HepG2 (cell line): ENCODE data around the gene NFIC. TPM values are rescaled to one million over a fixed set of nuclear protein-coding genes. Genes with fewer than 3 reads are reported as not detected.

ENCODE experiments used
- ATF1 ChIP-seq: IDR thresholded peaks from 2 replicates; pipeline ENCODE4 v1.6.1; 2016; ENCODE audit warnings: mild to moderate bottlenecking, control low read depth
- CAMTA2 ChIP-seq: sonication (generic); formaldehyde crosslinking; IDR thresholded peaks from 2 replicates; pipeline ENCODE4 v1.4.0; 2020; ENCODE audit warnings: mild to moderate bottlenecking, missing genetic modification reagents, borderline replicate concordance
- CBX1 ChIP-seq: IDR thresholded peaks from one replicate; pipeline ENCODE4 v1.6.1; 2016; ENCODE audit warnings: antibody characterized with exemption, low read depth
- ISX ChIP-seq: sonication (generic); formaldehyde crosslinking; conservative IDR thresholded peaks from 2 replicates; pipeline ENCODE4 v1.5.0; 2020; ENCODE audit warnings: missing genetic modification reagents
- JDP2 ChIP-seq: sonication (generic); formaldehyde crosslinking; IDR thresholded peaks from 2 replicates; pipeline ENCODE4 v1.8.1; 2022; ENCODE audit warnings: missing genetic modification reagents, borderline replicate concordance
- MAZ ChIP-seq, 2 experiments: sonication (generic) in 1 of 2; formaldehyde crosslinking in 1 of 2; IDR thresholded peaks; 2 replicates each; pipeline versions ENCODE4 v1.5.0 to v1.6.1; 2012 to 2020; ENCODE audit warnings: low read depth in 2 of 2, mild to moderate bottlenecking in 2 of 2, borderline replicate concordance in 1 of 2, improper control_type of control experiment in 1 of 2, low read length in 1 of 2, missing genetic modification reagents in 1 of 2, moderate library complexity in 1 of 2
- MLLT10 ChIP-seq: sonication (generic); formaldehyde crosslinking; IDR thresholded peaks from 2 replicates; pipeline ENCODE4 v1.4.0; 2020; ENCODE audit warnings: missing genetic modification reagents
- NFKB2 ChIP-seq: sonication (generic); formaldehyde crosslinking; IDR thresholded peaks from 2 replicates; pipeline ENCODE4 v1.4.0; 2020; ENCODE audit warnings: missing genetic modification reagents, borderline replicate concordance
- PBX3 ChIP-seq: sonication (generic); formaldehyde crosslinking; IDR thresholded peaks from 2 replicates; pipeline ENCODE4 v1.8.1; 2023; ENCODE audit warnings: missing genetic modification reagents, inconsistent platforms, borderline replicate concordance
- PHF21A ChIP-seq: sonication (generic); formaldehyde crosslinking; IDR thresholded peaks from 2 replicates; pipeline ENCODE4 v1.5.0; 2020; ENCODE audit warnings: mild to moderate bottlenecking, missing genetic modification reagents
- TP53 ChIP-seq: sonication (generic); formaldehyde crosslinking; conservative IDR thresholded peaks from 2 replicates; pipeline ENCODE4 v1.4.0; 2020; ENCODE audit warnings: missing genetic modification reagents
- ZNF205 ChIP-seq: IDR thresholded peaks from 2 replicates; pipeline ENCODE4 v1.6.1; 2018; ENCODE audit warnings: missing biosample characterization, missing genetic modification reagents
- ZNF224 ChIP-seq: sonication (generic); formaldehyde crosslinking; IDR thresholded peaks from 2 replicates; pipeline ENCODE4 v1.5.0; 2020; ENCODE audit warnings: mild to moderate bottlenecking, missing genetic modification reagents
- ZNF232 ChIP-seq: sonication (generic); formaldehyde crosslinking; IDR thresholded peaks from 2 replicates; pipeline ENCODE4 v1.4.0; 2020; ENCODE audit warnings: missing genetic modification reagents, borderline replicate concordance
- ZNF343 ChIP-seq: sonication (generic); formaldehyde crosslinking; IDR thresholded peaks from 2 replicates; pipeline ENCODE4 v1.4.0; 2020; ENCODE audit warnings: mild to moderate bottlenecking, missing genetic modification reagents
- ZNF503 ChIP-seq: sonication (generic); formaldehyde crosslinking; IDR thresholded peaks from 2 replicates; pipeline ENCODE4 v1.4.0; 2020; ENCODE audit warnings: missing genetic modification reagents
- ZNF556 ChIP-seq: sonication (generic); formaldehyde crosslinking; IDR thresholded peaks from 2 replicates; pipeline ENCODE4 v1.4.0; 2020; ENCODE audit warnings: mild to moderate bottlenecking, missing genetic modification reagents, borderline replicate concordance
- ZNF605 ChIP-seq: sonication (generic); formaldehyde crosslinking; IDR thresholded peaks from 2 replicates; pipeline ENCODE4 v1.8.0; 2022; ENCODE audit warnings: mild to moderate bottlenecking, missing genetic modification reagents
- ZNF7 ChIP-seq: IDR thresholded peaks from 2 replicates; pipeline ENCODE4 v1.6.1; 2016; ENCODE audit warnings: missing biosample characterization, missing genetic modification reagents
- ZNF75D ChIP-seq: sonication (generic); formaldehyde crosslinking; IDR thresholded peaks from 2 replicates; pipeline ENCODE4 v1.8.1; 2023; ENCODE audit warnings: missing genetic modification reagents, mild to moderate bottlenecking, borderline replicate concordance
- ZNF781 ChIP-seq: sonication (generic); formaldehyde crosslinking; IDR thresholded peaks from 2 replicates; pipeline ENCODE4 v1.5.1; 2020; ENCODE audit warnings: borderline replicate concordance, mild to moderate bottlenecking, missing genetic modification reagents; ENCODE audit errors: not compliant biosample characterization
- ZNF850 ChIP-seq: sonication (generic); formaldehyde crosslinking; conservative IDR thresholded peaks from 2 replicates; pipeline ENCODE4 v1.9.0; 2021; ENCODE audit warnings: mild to moderate bottlenecking, missing genetic modification reagents
- ZSCAN21 ChIP-seq: sonication (generic); formaldehyde crosslinking; IDR thresholded peaks from 2 replicates; pipeline ENCODE4 v1.8.0; 2022; ENCODE audit warnings: mild to moderate bottlenecking, missing genetic modification reagents, moderate library complexity, borderline replicate concordance
- polyA plus RNA-seq, 8 experiments: library from polyadenylated mRNA; depleted of rRNA in 3 of 8; stranded (reverse) in 7 of 8; unstranded in 1 of 8; fragments of >200 nt; fragmentation: Illumina TruSeq in 4 of 8; extraction: Trizol in 4 of 8; gene quantifications; 2 replicates each; pipeline versions ENCODE4 v1.2.1 to v1.2.3, GENCODE V29; 2011 to 2016; ENCODE audit warnings: low read depth in 4 of 8, missing spikeins in 1 of 8, mixed read lengths in 1 of 8; ENCODE audit not compliant: insufficient read depth in 1 of 8
- total RNA-seq, 5 experiments: library from RNA; depleted of rRNA; stranded (reverse); fragments of >200 nt; fragmentation: Illumina TruSeq; extraction: Trizol; gene quantifications; 2 replicates each; pipeline ENCODE4 v1.2.3, GENCODE V29; 2016; ENCODE audit warnings: low read depth in 1 of 5
- TF ChIP-seq, protein P1 (sequence below): sonication (generic); formaldehyde crosslinking; IDR thresholded peaks from 2 replicates; pipeline ENCODE4 v1.4.0; 2020; ENCODE audit warnings: missing genetic modification reagents

Gene NFIC
- total and polyA plus RNA-seq, 2 of the 13 experiments (the other 11 are each of a cell fraction or from before 2014, with no cell fraction given), result 1.3 to 2.5 TPM

DNA sequence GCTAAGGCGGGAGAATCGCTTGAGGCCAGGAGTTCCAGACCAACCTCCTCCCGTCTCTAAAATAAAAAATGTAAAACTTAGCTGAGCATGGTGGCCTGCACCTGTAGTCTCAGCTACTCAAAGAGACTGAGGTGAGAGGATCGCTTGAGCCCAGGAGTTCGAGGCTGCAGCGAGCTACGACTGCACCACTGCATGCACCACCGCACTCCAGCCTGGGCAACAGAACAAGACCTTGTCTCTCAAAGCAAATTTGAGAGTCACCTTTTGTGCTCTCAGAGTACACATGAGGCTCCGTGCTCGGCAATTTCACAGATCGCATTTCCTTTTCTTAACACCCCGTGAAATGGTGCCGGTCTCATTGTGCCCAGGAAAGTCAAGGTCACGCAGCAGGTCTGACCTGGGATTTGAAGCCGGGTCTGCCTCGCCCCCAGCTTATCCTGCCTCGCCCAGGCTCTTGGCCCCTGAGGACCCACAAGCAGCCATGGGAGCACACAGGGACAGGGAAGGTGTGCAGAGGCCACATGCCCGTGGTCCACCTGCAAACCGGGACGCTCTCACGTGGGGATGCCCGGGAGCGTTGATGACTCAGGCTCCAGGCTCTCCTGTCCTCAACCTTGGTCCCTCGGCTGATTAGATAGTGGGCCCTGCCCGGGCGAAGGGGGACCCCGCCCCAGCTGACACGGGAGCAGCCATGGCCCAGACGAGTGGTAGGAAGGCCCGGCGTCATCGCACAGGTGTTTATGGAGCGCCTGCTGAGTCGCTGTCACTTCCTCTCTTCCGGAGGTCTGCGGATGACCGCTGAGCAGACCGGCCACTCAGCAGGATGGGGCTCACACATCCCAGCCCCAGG, 115.1 kb downstream of the NFIC start (continued):
- TF ChIP-seq ZSCAN21 (CRISPR knock-in tag), result peak; percentile 86; the same call in 1 of the 2 replicates
- TF ChIP-seq ZNF343 (CRISPR knock-in tag), result peak; percentile 32; the same call in 1 of the 2 replicates
- no peak; the same call in 1 of the 2 replicates for TF ChIP-seq PBX3 (CRISPR knock-in tag)
- TF ChIP-seq ZNF7, result no peak
- peak; percentile 95 for TF ChIP-seq ZNF232 (CRISPR knock-in tag)
- TF ChIP-seq CBX1, result no peak
- TF ChIP-seq JDP2 (CRISPR knock-in tag), result no peak; the same call in 1 of the 2 replicates
- TF ChIP-seq, protein P1, sequence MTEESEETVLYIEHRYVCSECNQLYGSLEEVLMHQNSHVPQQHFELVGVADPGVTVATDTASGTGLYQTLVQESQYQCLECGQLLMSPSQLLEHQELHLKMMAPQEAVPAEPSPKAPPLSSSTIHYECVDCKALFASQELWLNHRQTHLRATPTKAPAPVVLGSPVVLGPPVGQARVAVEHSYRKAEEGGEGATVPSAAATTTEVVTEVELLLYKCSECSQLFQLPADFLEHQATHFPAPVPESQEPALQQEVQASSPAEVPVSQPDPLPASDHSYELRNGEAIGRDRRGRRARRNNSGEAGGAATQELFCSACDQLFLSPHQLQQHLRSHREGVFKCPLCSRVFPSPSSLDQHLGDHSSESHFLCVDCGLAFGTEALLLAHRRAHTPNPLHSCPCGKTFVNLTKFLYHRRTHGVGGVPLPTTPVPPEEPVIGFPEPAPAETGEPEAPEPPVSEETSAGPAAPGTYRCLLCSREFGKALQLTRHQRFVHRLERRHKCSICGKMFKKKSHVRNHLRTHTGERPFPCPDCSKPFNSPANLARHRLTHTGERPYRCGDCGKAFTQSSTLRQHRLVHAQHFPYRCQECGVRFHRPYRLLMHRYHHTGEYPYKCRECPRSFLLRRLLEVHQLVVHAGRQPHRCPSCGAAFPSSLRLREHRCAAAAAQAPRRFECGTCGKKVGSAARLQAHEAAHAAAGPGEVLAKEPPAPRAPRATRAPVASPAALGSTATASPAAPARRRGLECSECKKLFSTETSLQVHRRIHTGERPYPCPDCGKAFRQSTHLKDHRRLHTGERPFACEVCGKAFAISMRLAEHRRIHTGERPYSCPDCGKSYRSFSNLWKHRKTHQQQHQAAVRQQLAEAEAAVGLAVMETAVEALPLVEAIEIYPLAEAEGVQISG (CRISPR knock-in tag), result peak; percentile 42; the same call in 1 of the 2 replicates
- TF ChIP-seq ZNF605, result peak; percentile 76
- TF ChIP-seq MAZ (IDR thresholded peaks at IDR 0.05; ENCODE audit: borderline replicate concordance, low read depth, low read length), result no peak
- TF ChIP-seq MAZ (CRISPR knock-in tag; IDR thresholded peaks at IDR 0.05; ENCODE audit: low read depth), result peak; percentile 60
- no peak for TF ChIP-seq ZNF503
- TF ChIP-seq ZNF205, result no peak
- TF ChIP-seq ISX, result no peak
- no peak for TF ChIP-seq ZNF556 (CRISPR knock-in tag)
- no peak for TF ChIP-seq ZNF781 (CRISPR knock-in tag)
- no peak for TF ChIP-seq ZNF75D (CRISPR knock-in tag)
- no peak for TF ChIP-seq MLLT10 (CRISPR knock-in tag)
- no peak for TF ChIP-seq TP53
- peak; percentile 96; the same call in 1 of the 2 replicates for TF ChIP-seq ZNF224 (CRISPR knock-in tag)
- no peak for TF ChIP-seq ATF1
- no peak for TF ChIP-seq CAMTA2 (CRISPR knock-in tag)
- TF ChIP-seq ZNF850 (CRISPR knock-in tag), result no peak
- TF ChIP-seq PHF21A, result no peak
- TF ChIP-seq NFKB2, result peak; percentile 93
